AG04450 (cell line): ENCODE results near the gene ABLIM1. TPM values are rescaled to one million over a fixed set of nuclear protein-coding genes. Genes with fewer than 3 reads are reported as not detected.

ENCODE experiments used
- CTCF ChIA-PET: fragments of 300-600, 350-600 bp; formaldehyde crosslinking; extraction: SDS; loops from one replicate; lab custom pipeline; 2022; ENCODE audit warnings: antibody characterized with exemption, inconsistent platforms; lab: Charles Lee
- POLR2A ChIA-PET: fragments of 350-600 bp; formaldehyde crosslinking; extraction: SDS; loops from one replicate; lab custom pipeline; 2021; ENCODE audit warnings: antibody characterized with exemption, inconsistent platforms; lab: Yijun Ruan, JAX
- DNase-seq: peaks from one replicate; pipeline ENCODE4 v3.0.0-alpha.2; 2011; ENCODE audit warnings: low read depth, low spot score
- H3K27ac ChIP-seq: one replicate; pipeline ENCODE4 v1.5.1; 2012; ENCODE audit warnings: low read depth, low read length, control low read depth
- H3K27me3 ChIP-seq: one replicate; pipeline ENCODE4 v1.6.0; 2012; ENCODE audit warnings: low read length; ENCODE audit not compliant: control insufficient read depth, insufficient read depth
- H3K4me3 ChIP-seq: 2 replicates; pipeline ENCODE4 v1.5.1; 2011; ENCODE audit warnings: mild to moderate bottlenecking, low read depth, low read length, control low read depth
- H3K9me3 ChIP-seq: 2 replicates; pipeline ENCODE4 v1.5.1; 2012; ENCODE audit warnings: low read length; ENCODE audit not compliant: control insufficient read depth, insufficient read depth
- polyA plus RNA-seq: library from polyadenylated mRNA; depleted of rRNA; stranded (reverse); fragments of >200 nt; gene quantifications from 2 replicates; pipeline ENCODE4 v1.2.3, GENCODE V29; 2011
- TF ChIP-seq, protein P1 (sequence below): IDR thresholded peaks from 2 replicates; pipeline ENCODE4 v1.5.1; 2011; ENCODE audit warnings: low read depth, low read length, control low read depth, inconsistent platforms

Gene ABLIM1
- polyA plus RNA-seq, 1 experiment: 6.4 TPM

DNA sequence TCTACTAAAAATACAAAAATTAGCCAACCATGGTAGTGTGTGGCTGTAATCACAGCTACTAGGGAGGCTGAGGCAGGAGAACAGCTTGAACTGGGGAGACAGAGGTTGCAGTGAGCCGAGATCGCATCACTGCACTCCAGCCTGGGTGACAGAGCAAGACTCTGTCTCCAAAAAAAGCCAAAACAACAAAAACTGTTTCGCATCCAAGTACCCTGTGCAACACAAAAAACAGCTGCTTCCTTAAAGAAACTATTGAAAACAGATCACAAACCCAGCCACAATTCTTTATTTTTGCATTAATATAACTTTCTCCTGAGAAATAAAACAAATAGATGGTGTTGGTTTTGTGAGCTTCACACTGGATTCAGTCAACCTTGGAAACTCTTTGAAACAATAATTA is 141.7 kb downstream of the ABLIM1 start:
- ChIA-PET POLR2A (no interaction called here), CTCF (interaction anchor here (1.2 kb wide), 1 partner anchor 45 kb away, joined by 3 read pairs; no protein-coding TSS in a partner anchor)
- no peak for DNase-seq
- no peaks in the 10 kb centered on the region for H3K9me3 ChIP-seq
- H3K4me3 ChIP-seq: no peak overlapping the region
- peaks cover 10% of the 10 kb centered on the region for H3K27me3 ChIP-seq
- TF ChIP-seq, protein P1, sequence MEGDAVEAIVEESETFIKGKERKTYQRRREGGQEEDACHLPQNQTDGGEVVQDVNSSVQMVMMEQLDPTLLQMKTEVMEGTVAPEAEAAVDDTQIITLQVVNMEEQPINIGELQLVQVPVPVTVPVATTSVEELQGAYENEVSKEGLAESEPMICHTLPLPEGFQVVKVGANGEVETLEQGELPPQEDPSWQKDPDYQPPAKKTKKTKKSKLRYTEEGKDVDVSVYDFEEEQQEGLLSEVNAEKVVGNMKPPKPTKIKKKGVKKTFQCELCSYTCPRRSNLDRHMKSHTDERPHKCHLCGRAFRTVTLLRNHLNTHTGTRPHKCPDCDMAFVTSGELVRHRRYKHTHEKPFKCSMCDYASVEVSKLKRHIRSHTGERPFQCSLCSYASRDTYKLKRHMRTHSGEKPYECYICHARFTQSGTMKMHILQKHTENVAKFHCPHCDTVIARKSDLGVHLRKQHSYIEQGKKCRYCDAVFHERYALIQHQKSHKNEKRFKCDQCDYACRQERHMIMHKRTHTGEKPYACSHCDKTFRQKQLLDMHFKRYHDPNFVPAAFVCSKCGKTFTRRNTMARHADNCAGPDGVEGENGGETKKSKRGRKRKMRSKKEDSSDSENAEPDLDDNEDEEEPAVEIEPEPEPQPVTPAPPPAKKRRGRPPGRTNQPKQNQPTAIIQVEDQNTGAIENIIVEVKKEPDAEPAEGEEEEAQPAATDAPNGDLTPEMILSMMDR: no peak
- H3K27ac ChIP-seq: no peak overlapping the region

DNA sequence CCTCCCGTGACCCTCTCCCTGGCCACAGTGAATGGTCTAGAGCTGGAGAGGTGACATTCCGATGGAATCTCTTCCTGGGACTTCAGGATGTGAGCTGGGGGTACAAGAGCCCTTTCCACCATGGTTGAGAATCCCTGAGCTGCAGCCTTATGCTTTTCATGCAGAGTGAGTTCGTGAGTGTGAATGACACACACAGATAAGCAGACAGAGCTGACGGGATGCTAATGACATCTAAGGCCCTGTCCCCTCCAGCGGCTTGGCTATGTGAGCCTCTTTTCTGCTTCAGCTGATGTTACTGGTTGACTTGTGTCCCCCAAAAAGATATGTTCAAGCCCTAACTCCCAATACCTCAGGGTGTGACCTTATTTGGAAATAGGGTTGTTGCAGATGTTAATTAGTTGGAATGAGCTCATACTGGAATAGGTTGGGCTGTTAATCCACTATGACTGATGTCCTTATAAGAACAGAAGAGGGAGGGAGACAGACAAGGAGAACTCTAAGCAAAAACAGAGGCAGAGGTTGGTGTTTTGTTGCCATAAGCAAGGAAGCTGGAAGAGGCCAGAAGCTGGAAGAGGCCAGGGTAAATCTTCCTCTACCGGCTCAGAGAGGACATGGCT is 142.7 kb downstream of the ABLIM1 start:
- H3K27me3 ChIP-seq: peaks cover 10% of the 10 kb centered on the region
- DNase-seq: no peak
- no peaks in the 10 kb centered on the region for H3K9me3 ChIP-seq
- TF ChIP-seq, protein P1: no peak
- ChIA-PET POLR2A (no interaction called here), CTCF (interaction anchor here (1.2 kb wide), 1 partner anchor 44 kb away, joined by 3 read pairs; no protein-coding TSS in a partner anchor)
- H3K27ac ChIP-seq: no peak overlapping the region
- H3K4me3 ChIP-seq: no peak overlapping the region

DNA sequence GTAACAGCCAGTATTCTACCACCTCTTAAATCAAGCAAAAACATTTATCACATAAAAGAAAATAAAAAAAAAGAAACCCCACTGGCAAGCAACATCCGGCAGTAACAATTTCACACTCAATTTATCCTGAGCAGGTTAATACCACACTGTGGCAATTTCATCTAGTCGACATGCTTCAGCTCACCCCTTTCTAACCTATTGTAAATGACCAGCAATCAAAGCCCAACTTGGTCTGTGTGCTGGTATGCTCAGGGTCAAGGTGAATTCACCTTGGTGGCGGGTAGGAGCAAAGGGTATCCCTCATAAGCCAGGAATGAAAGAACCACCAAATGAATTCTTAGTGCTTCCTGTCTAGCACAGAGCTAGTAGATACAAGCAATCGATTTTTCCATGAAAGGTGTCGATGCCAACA is 144.7 kb downstream of the ABLIM1 start:
- Histone ChIP-seq H3K4me3 (no peak overlapping the region), H3K27me3 (peaks cover 10% of the 10 kb centered on the region), H3K27ac (no peak overlapping the region), H3K9me3 (no peaks in the 10 kb centered on the region)
- DNase-seq: no peak
- TF ChIP-seq, protein P1: no peak
- ChIA-PET CTCF (no interaction called here), POLR2A (no interaction called here)

DNA sequence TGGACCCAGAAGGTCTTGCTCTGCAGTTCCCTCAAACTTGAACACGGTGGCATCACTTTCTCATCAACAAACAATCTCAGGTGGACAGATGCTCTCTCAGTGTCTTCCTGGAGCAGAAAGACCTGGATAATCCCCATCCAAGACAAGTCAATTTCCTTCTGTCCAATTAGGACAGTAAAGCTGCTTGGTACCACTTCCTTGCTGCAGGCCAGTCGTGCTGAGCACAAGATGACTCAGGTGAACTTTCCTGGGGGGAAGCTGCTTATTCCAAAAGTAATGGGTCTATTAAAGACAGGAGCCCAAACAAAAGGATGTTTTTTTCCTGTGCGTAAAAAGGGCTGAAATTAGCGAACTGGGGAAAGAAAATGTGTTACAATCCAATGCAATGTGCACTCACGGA is 146.2 kb downstream of the ABLIM1 start:
- H3K27ac ChIP-seq: no peak overlapping the region
- POLR2A ChIA-PET: no interaction called here
- H3K27me3 ChIP-seq: peaks cover 11% of the 10 kb centered on the region
- CTCF ChIA-PET: no interaction called here
- no peak overlapping the region for H3K4me3 ChIP-seq
- TF ChIP-seq, protein P1: no peak
- no peak for DNase-seq
- no peaks in the 10 kb centered on the region for H3K9me3 ChIP-seq

DNA sequence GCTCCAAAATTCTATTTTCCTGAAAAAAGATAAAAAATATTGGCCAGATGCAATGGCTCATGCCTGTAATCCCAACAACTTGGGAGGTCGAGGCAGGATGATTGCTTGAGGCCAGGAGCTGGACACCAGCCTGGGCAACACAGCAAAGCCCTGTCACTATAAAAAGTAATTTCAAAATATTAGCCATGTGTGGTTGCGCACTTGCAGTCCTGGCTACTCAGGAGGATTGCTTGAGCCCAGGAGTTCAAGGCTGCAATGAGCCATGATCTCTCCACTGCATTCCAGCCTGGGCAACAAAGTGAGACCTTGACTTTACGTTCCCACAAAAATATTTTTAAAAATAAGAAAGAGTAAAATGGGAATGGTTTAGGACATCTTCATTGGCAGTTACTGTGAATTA is 149.7 kb downstream of the ABLIM1 start:
- TF ChIP-seq, protein P1: no peak
- no peaks in the 10 kb centered on the region for H3K9me3 ChIP-seq
- DNase-seq: no peak
- ChIA-PET POLR2A (no interaction called here), CTCF (no interaction called here)
- peaks cover 15% of the 10 kb centered on the region for H3K27me3 ChIP-seq
- H3K4me3 ChIP-seq: no peak overlapping the region
- no peak overlapping the region for H3K27ac ChIP-seq
